Karpas-422 (cell line): ENCODE results near the gene UBAP1L. TPM values are rescaled to one million over a fixed set of nuclear protein-coding genes. Genes with fewer than 3 reads are reported as not detected.
"Not testable (repeated sequence)": the region's sequence is repeated elsewhere in the genome, so short reads cannot be mapped to it uniquely, and the experiment has no call there.

Source experiments
- DNase-seq: peaks from one replicate; pipeline ENCODE4 v3.0.0-alpha.2; 2015
- H2AFZ ChIP-seq: fragments of 200-600 bp; sonication (generic); 2 replicates; pipeline ENCODE4 v1.6.1; 2014; ENCODE audit warnings: antibody characterized with exemption, low read length, mixed read lengths
- H3K27ac ChIP-seq: fragments of 200-600 bp; sonication (generic); 2 replicates; pipeline ENCODE4 v1.5.1; 2014; ENCODE audit warnings: mild to moderate bottlenecking, low read length, moderate library complexity
- H3K27me3 ChIP-seq: fragments of 200-600 bp; sonication (generic); 2 replicates; pipeline ENCODE4 v1.6.1; 2014; ENCODE audit warnings: low read length, mixed read lengths
- H3K36me3 ChIP-seq: fragments of 200-600 bp; sonication (generic); 2 replicates; pipeline ENCODE4 v1.6.1; 2014; ENCODE audit warnings: low read length, mixed read lengths; ENCODE audit not compliant: insufficient read depth
- H3K4me1 ChIP-seq: fragments of 200-600 bp; sonication (generic); 2 replicates; pipeline ENCODE4 v1.6.1; 2014; ENCODE audit warnings: mild to moderate bottlenecking, low read length, mixed read lengths
- H3K4me2 ChIP-seq: fragments of 200-600 bp; sonication (generic); 2 replicates; pipeline ENCODE4 v1.6.1; 2014; ENCODE audit warnings: low read length, low read depth, mild to moderate bottlenecking; ENCODE audit not compliant: poor library complexity, severe bottlenecking
- H3K4me3 ChIP-seq: fragments of 200-600 bp; sonication (generic); 2 replicates; pipeline ENCODE4 v1.5.1; 2014; ENCODE audit warnings: mild to moderate bottlenecking, antibody characterized with exemption, low read length, mixed read lengths
- H3K79me2 ChIP-seq: fragments of 200-600 bp; sonication (generic); 2 replicates; pipeline ENCODE4 v1.6.1; 2014; ENCODE audit warnings: mild to moderate bottlenecking, low read length, mixed read lengths
- H3K9ac ChIP-seq: fragments of 200-600 bp; sonication (generic); 2 replicates; pipeline ENCODE4 v1.6.0; 2014; ENCODE audit warnings: low read length
- H3K9me2 ChIP-seq: fragments of 200-600 bp; sonication (generic), shearing (Covaris generic); replicated peaks from 2 replicates; pipeline ENCODE4 v1.6.0; 2014; ENCODE audit warnings: mild to moderate bottlenecking, low read length, moderate library complexity; ENCODE audit not compliant: insufficient read depth
- H3K9me3 ChIP-seq: fragments of 300-700, 200-600 bp; sonication (generic); 2 replicates; pipeline ENCODE4 v1.6.1; 2014; ENCODE audit warnings: low read length, mixed read lengths
- H4K20me1 ChIP-seq: fragments of 200-600 bp; sonication (generic); 2 replicates; pipeline ENCODE4 v1.6.1; 2014; ENCODE audit warnings: mild to moderate bottlenecking, antibody characterized with exemption, low read length, low read depth; ENCODE audit not compliant: insufficient read depth
- total RNA-seq: library from RNA; depleted of rRNA; stranded (reverse); fragments of >200 nt; shearing (Covaris generic); gene quantifications from 2 replicates; pipeline ENCODE4 v1.2.3, GENCODE V29; 2014; ENCODE audit warnings: low replicate concordance

The UBAP1L gene
- total RNA-seq, 1 experiment from 2014 or later = 6.5 TPM

- not testable (repeated sequence) for H3K4me2 ChIP-seq, H3K4me3 ChIP-seq, H2AFZ ChIP-seq, H3K9ac ChIP-seq, H3K9me3 ChIP-seq, H3K4me1 ChIP-seq, H3K27me3 ChIP-seq, H3K36me3 ChIP-seq, H4K20me1 ChIP-seq, H3K9me2 ChIP-seq, H3K27ac ChIP-seq, H3K79me2 ChIP-seq, DNase-seq
Observed at GRCh38 chr15:65075607-65076395, 39.2 kb downstream of the UBAP1L start.

GRCh38 chr15:65074946-65075345, 40.1 kb downstream of the UBAP1L start:
- H3K4me3 ChIP-seq, H3K9me3 ChIP-seq, DNase-seq, H3K27ac ChIP-seq, H3K79me2 ChIP-seq, H2AFZ ChIP-seq, H3K9ac ChIP-seq, H3K4me2 ChIP-seq, H3K36me3 ChIP-seq, H3K27me3 ChIP-seq, H3K4me1 ChIP-seq, H4K20me1 ChIP-seq, H3K9me2 ChIP-seq: not testable (repeated sequence)

DNA sequence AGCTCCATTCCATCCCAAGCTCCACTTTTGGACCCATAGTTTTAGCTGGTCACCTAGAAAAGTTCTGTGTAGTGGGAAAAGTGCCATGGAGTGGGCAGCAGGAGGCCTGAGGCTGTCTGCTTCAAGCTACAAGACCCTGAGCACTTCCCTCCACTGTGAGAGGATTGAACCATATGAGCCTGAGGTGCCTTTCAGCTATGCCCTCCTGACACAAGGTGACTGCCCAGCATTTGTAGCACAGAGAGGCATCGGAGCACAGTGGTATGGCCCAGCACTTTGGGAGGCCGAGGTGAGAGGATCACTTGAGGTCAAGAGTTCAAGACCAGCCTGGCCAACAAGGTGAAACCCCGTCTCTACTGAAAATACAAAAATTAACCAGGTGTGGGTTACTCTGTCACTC, 42.4 kb downstream of the UBAP1L start:
- H3K9me3 ChIP-seq = no peaks in the 10 kb centered on the region
- H3K4me1 ChIP-seq = no peaks in the 10 kb centered on the region
- no peaks in the 10 kb centered on the region for H3K36me3 ChIP-seq
- no peaks in the 10 kb centered on the region for H3K9me2 ChIP-seq
- H3K27me3 ChIP-seq = no peaks in the 10 kb centered on the region
- H3K9ac ChIP-seq = no peak overlapping the region
- no peaks in the 10 kb centered on the region for H3K79me2 ChIP-seq
- no peak overlapping the region for H3K27ac ChIP-seq
- no peak overlapping the region for H3K4me2 ChIP-seq
- no peak overlapping the region for H3K4me3 ChIP-seq
- no peaks in the 10 kb centered on the region for H4K20me1 ChIP-seq
- H2AFZ ChIP-seq = no peak overlapping the region
- DNase-seq = no peak

DNA sequence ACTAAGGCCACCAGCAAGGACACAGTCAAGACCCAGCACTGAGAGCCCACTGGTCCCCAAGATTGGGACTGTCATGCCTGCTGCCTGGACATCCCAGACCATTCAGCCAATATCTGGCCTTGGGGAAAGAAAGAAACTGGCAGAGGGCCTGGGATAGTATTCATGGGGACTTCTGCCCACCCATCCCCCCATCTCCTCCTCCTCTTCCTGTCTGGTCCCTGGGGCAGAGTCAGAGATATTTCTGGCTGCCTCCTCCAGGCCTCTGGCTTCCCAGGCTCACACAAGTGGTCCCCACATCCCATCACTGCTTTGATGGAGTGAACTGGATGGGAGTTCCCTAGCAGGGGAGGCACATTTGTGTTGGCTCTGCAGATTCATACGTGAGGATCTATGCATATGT, 43.0 kb downstream of the UBAP1L start:
- Histone ChIP-seq H4K20me1 (no peaks in the 10 kb centered on the region), H3K4me3 (no peak overlapping the region), H3K4me2 (no peak overlapping the region), H3K36me3 (no peaks in the 10 kb centered on the region), H3K27me3 (no peaks in the 10 kb centered on the region), H3K9ac (no peak overlapping the region), H3K27ac (no peak overlapping the region), H3K4me1 (no peaks in the 10 kb centered on the region), H3K9me3 (no peaks in the 10 kb centered on the region), H3K9me2 (no peaks in the 10 kb centered on the region), H2AFZ (no peak overlapping the region), H3K79me2 (no peaks in the 10 kb centered on the region)
- no peak for DNase-seq

- Histone ChIP-seq H3K27ac (no peak overlapping the region), H3K36me3 (no peaks in the 10 kb centered on the region), H4K20me1 (no peaks in the 10 kb centered on the region), H3K4me3 (no peak overlapping the region), H3K27me3 (no peaks in the 10 kb centered on the region), H3K9me3 (no peaks in the 10 kb centered on the region), H3K9me2 (no peaks in the 10 kb centered on the region), H3K4me2 (no peak overlapping the region), H3K4me1 (no peaks in the 10 kb centered on the region), H2AFZ (no peak overlapping the region), H3K9ac (no peak overlapping the region), H3K79me2 (no peaks in the 10 kb centered on the region)
- DNase-seq = no peak
Observed at GRCh38 chr15:65071381-65071811, 43.6 kb downstream of the UBAP1L start.

DNA sequence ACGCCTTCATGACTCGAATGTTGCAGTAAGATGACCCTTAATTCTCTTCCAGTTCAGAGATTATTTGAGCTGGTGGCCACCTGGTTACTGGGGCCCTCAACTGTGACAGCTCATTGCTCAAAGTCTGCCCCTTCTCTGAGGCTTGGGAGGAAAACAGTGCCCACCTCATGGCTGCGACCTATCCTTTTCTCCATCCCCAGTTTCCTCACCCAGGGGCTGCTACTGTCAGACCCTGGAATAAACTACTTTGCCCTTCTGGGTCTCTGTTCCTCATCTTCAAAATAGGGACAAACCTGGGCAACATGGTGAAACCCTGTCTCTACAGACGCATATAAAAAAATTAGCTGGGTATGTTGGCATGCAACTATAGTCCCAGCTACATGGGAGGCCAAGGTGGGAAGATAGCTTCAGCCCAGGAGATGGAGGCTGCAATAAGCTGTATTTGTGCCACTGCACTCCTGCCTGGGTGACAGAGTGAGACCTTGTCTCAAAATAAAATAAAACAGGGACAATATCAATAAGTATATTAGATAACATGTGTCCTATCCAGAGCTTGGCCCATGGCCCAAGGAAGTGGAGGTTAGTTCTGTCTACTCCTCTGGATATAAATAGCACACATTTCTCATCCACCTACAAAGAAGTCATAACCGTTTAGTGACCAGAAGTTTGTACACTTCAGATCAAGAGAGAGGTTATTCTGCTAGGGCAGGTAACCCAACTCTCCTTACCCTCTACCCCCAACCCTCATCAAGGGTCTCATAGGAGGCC, 45.0 kb downstream of the UBAP1L start:
- Histone ChIP-seq H3K4me3 (no peak overlapping the region), H3K27ac (no peak overlapping the region), H3K36me3 (no peaks in the 10 kb centered on the region), H4K20me1 (no peaks in the 10 kb centered on the region), H3K4me2 (no peak overlapping the region), H3K79me2 (no peaks in the 10 kb centered on the region), H2AFZ (no peak overlapping the region), H3K4me1 (no peaks in the 10 kb centered on the region), H3K9ac (no peak overlapping the region), H3K9me3 (no peaks in the 10 kb centered on the region), H3K27me3 (no peaks in the 10 kb centered on the region), H3K9me2 (no peaks in the 10 kb centered on the region)
- DNase-seq = no peak

DNA sequence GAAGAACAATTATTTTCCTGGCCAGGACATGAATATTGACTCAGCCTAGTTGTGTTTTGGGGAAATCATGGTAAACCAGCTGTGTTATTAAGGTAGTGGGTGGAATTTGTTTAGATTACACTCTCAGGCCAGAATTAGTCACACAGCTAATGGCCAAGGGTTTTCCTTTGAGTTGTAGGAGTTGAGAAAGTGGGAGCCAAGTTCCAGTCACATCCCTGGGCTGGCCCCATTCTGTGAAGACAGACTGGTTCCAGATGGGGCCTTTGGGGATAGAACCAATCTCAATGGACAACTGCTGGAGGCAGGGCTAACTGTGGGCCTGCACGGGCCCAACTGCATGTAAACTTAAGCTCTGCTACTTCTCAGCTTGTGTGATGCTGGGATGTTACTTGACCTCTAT, 45.8 kb downstream of the UBAP1L start:
- no peak for DNase-seq
- H3K79me2 ChIP-seq = no peaks in the 10 kb centered on the region
- H3K27me3 ChIP-seq = no peaks in the 10 kb centered on the region
- no peaks in the 10 kb centered on the region for H3K4me1 ChIP-seq
- H3K4me3 ChIP-seq = no peak overlapping the region
- H2AFZ ChIP-seq = no peak overlapping the region
- no peak overlapping the region for H3K4me2 ChIP-seq
- H3K27ac ChIP-seq = no peak overlapping the region
- no peaks in the 10 kb centered on the region for H4K20me1 ChIP-seq
- no peaks in the 10 kb centered on the region for H3K9me2 ChIP-seq
- no peaks in the 10 kb centered on the region for H3K9me3 ChIP-seq
- H3K9ac ChIP-seq = no peak overlapping the region
- H3K36me3 ChIP-seq = no peaks in the 10 kb centered on the region

DNA sequence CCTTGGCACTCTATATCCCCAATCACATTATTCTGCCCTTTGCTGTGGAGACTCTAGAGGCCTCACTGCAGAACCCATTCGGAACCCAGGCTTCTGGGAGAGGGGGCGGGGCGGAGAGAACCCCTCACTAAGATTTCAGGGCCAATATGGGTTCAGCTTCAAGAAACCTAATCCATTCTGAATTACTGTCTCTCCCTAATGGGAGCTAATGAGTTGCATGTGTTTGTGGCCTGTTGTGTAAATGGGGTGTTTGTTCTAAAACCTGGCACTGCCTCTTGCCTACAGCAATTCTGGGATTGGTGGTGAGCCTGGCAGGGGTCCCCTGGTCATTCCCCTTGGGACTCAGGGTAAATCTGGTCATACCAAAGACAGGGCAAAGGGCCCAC, 46.6 kb downstream of the UBAP1L start:
- Histone ChIP-seq H3K9ac (no peak overlapping the region), H3K27me3 (no peaks in the 10 kb centered on the region), H3K9me2 (no peaks in the 10 kb centered on the region), H3K4me1 (no peaks in the 10 kb centered on the region), H3K27ac (no peak overlapping the region), H3K4me2 (no peak overlapping the region), H3K36me3 (no peaks in the 10 kb centered on the region), H4K20me1 (no peaks in the 10 kb centered on the region), H3K4me3 (no peak overlapping the region), H3K9me3 (no peaks in the 10 kb centered on the region), H2AFZ (no peak overlapping the region), H3K79me2 (no peaks in the 10 kb centered on the region)
- DNase-seq = no peak
